Stimulated activated CD4-positive, alpha-beta T cell treated with anti-CD3 and anti-CD28 coated beads, Interleukin-12 subunit alpha, Interleukin-12 subunit beta, amount 100 ng/mL, for 48 hours (primary cell): ENCODE data around the gene FNDC3B.
"Not testable (repeated sequence)": the region's sequence is repeated elsewhere in the genome, so short reads cannot be mapped to it uniquely, and the experiment has no call there.

Experiments used
- DNase-seq, 3 donors: peaks; one replicate each; pipeline ENCODE4 v3.0.0-alpha.2; 2020; ENCODE audit warnings: low read depth in 2 of 3, low spot score in 1 of 3

Gene FNDC3B

DNA sequence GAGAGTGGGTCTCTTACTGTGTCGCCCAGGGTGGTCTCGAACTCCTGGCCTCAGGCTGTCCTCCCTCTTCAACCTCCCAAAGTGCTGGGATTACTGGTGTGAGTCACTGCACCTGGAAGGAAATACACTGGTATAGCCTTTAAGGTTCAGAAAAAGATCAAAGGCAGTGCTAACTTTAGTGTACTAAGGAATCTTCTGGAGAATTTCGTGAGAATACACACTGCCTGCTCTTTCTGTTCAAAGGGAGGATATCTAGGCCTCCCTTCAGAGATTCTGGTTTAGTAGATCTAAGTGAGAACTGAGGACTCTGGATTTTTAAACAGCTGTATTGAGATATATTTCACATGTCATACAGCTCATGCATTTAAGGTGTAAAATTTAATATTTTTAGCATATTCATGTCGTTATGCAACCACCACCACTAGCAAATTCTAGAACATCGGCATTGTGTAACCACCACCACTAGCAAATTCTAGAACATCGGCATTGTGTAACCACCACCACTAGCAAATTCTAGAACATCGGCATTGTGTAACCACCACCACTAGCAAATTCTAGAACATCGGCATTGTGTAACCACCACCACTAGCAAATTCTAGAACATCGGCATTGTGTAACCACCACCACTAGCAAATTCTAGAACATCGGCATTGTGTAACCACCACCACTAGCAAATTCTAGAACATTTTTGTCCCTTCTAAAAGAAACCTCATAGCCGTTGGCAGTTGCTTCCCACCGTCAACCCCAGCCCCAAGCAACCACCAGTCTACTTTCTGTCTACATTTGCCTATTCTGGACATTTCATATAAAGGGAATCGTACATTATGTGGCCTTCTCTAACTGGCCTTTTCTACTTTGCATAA lies 54.4 kb downstream of the FNDC3B start:
- DNase-seq, result not testable (repeated sequence)

DNA sequence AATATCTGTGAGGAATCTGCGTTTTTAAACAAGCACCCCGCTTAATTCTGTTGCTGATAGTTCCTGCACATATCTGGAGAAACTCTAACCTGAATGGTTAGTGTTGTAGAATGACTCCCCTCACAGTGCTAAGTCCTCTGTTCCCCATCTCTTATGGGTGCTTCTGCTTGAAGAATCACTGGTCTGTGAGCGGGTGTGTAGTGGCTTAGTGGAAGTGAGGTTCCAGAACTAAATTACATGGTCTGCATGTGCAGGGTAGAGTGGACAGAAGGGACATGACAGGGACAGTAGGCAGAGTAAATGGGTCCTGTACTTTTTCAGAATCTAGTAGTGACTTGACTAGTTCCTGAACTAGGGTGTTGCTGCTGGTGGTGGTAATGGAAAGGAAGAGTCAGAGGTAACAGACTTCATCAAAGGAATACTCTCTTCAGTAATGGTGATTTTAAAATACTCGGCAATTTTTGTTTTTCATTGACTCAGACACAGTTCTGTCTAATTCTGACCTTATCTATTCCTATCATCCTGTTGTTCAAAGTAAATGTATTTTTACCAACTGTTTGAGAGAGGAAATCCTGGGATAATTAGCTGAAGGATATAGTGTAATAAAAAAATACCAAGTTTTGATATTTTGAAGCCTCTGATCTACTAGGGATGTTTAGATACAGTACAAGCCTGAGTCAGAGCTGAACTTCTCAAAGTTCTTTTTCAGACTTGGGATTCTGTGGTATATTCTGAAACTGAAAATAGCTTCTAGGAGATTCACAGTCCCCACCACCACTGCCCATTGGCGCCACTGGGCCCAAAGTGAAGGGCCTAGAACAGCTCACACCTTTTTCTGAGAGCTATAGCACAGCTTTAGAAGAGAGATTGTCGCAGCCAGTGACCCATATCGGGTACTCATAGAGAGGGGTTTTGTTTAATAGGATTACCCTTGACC lies 55.5 kb downstream of the FNDC3B start:
- peak in 1 of 3 donors; percentile 23 for DNase-seq

DNA sequence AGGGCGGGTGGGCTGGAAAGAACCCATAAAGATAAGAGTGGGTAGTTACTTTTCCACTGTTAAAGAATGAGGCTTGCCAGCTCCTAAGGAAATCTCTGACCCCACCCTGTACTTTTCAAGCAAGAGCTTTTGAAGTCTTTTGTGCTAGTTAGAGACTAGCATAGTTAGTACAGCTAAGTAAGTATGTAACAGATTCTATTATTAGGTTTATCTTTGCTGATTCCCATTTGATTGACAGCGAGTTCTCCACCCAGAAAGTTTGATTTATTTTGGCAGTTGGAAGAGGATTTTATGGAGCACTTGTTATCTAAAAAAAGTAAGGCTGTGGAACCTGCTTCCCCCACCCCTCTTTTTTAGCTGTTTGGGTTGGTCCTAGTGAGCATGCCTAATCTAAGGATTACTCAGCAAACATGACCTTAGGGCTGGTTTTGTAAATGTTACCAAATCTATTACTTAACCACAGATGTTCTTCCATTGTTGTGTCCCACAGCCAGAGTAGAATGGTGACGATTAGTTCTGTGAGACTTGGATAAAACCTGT lies 57.6 kb downstream of the FNDC3B start:
- no peak for DNase-seq

DNA sequence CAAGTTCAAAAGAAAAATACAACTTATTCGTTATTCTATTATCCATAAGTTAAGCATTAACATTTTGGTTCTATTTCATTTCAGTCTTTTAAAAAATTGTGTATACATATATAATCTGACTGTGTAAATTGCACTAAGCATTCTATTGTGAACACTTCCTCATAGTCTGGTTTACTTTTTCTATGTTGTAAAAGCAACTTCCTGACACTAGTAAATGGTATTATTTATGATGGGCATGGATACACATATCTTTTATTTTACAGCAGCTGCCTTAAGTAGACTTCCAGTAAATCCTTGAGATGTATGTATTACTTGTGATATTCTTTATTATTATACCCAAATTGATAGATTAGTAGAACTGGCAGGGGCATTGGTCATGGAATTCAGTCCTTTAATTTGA lies 58.2 kb downstream of the FNDC3B start:
- DNase-seq, result no peak

DNA sequence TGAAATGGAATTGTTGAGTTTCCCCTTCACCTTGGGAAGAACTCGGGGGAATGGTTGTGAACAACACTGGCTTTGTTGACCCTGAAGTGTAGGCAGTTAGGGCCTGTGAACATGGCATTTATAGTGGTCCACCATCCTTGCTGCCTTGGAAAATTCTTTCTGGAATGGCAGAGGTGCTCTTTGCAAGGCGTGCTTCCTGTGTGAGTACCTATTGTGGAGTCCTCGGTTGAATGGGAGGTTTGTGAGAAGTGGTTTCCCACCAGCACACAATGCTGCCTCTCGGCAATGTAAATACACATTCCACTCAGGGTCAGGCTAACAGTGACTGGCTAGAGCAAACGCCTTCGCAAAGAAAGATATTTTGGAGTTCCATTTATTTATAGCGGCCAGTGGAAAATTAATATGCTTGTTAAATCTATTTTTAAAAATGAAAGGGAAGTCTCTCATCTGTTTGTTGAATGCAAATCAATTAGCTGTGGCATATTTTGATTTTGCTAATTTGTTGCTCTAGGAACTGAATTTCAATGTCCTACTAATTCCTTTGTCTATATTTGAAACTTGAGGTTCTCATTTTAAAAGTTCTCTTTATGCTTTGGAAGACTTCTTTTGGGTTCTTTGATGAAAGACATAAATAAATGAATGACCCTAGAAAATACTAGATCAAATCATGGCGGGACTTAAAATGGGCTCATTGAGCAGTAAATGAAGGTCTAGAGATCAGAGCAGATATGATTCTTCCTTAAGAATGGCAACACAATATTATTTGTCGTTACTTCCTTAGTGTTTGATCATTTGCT lies 59.5 kb downstream of the FNDC3B start:
- no peak for DNase-seq

DNA sequence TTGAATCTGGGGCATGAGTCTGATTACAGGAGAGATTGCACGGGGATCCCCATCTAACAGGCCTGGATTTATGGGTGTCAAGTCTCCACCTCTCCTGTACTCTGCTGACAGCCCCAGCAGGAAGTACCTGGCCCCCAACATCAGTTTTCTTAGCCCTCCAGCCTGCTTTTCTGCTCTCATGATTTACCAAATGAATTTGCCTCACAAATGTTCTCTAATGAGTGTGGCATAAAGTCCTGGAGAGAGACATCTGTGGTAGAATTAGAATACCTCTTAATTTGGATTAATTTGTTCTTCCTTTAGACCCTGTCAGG lies 60.1 kb downstream of the FNDC3B start:
- DNase-seq, result no peak

DNA sequence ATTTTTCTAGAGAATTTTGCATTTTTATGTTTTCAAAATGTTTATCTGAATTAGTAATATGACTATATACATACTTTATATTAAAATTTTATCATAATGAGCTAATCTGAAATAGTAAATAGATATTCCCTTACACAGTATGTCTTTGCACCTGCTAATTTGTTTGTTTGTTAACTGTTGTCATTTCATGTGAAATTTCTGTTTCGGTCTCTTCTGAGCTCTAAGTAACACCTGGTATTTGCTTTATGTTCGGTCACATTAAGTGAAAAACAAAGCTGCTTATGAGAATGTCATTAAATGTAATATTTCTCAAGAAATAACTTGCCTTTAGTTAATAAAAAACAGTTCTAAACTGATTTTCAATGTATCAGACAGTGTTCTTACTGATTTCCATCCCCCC lies 61.1 kb downstream of the FNDC3B start:
- no peak for DNase-seq

DNA sequence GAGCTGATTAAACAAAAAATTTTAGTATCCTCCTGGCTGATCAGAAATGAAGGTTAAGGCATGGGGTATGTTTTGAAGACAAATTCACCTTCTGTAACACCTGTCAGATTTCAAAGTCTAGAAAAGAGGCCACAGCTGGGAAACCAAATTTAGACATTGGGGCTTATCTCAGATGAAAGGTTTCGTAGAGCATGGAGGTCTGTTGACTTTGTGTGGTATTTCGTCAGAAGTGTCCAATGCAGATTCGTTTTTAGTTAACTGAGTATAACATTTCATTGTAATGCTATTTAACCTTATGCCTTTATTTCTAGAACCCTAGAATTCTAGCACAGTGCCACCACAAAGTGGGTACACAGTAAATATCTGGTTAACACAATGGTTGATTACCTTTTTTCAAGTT lies 61.7 kb downstream of the FNDC3B start:
- no peak for DNase-seq

DNA sequence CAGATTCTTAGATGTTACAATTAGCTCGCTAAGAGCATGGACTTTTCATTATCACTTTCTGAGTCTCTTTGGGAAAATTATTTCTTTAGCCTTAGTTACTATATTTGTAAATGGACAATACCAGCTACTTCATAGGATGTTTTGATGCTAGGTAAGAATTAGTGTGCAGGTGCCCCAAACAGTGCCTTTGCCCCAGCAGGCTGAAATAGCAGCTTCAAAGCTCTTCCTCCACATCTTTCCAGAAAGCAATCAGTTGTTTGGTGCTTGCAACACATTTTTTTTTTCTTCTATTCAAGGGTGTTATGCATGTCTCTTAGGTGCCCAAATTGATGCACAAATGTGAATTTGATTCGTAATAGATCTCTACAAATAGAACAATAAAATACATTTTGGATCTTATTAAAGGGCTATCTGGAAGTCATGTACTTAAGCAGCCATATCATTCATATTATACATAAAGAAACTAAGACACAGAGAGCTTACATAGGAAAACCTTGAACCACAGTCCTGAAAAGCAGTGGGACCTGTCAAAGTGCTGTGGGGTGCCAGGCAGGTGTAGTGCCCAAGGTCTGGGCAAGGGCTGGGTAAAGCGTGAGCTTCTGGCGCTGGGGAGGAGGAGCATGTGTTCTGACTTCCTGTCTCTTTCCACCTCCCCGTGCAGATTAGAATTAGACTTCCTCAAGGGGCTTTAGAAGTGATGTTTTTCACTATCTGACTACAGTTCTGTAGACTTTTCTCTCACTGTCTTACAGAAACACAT lies 62.9 kb downstream of the FNDC3B start:
- DNase-seq, result no peak

DNA sequence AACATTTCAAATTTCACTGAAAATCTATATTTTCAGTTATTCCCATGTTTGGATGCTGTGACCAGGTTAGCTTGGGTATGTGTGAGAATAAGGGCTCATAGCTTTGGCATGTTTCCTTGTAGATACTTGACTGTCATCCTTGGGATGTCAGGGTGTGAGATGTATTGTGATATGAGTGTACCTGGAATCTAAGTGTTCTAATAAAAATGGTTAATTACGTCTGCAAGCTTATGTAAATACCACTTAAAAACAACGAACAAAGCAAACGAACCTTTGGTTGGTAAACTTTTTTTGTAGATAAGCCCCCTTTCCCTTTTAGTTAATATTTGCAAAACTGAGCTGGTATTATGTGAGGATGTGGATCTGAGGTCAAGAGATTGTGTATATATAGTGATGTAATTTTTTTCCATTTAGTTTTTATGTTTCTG lies 63.5 kb downstream of the FNDC3B start:
- no peak for DNase-seq

DNA sequence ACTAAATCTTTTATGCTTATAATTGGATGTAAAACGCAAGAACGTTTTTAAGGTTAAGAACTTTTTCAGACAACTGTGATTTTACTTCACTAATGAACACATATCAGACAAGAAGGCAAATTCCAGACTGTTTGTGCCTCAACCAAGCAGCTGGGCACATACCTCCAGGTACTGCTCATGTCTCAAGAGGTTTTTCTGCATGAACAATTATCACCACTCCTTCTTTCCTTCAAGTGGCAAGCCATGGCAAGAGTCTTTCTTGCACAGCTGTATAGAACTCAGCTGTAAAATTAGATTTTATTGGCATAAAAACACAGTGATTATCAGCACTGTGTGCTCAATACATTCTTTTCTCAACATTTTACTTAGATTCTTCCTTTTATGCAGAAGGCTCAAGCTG lies 64.3 kb downstream of the FNDC3B start:
- no peak for DNase-seq

DNA sequence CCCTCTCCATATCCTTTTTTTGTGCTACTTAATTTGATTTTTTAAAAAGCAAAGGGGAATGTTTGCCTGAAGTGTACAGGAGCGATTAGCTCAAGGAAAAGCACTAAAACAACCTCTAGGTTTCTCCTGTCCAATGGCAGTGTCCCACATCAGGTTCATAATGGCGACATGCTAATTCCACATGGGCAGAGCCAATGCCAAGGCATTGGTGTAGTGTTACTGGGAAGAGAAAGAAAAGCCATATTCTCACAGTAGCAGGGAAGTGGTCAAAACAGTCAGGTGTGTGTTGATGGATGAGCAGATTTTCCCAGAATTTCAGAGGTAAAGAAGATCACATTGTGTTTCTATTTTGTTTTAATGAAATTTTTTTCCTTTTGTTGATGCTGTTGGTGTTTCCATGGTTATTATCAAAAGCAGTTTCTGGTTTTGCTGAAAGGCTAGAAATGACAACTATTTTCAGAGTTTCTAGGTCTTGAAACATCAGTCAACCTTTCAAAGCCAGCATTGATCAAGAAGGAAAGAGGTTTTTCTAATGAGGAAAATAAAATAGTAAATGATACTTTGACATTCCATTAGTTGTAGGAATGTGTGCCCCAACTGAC lies 65.2 kb downstream of the FNDC3B start:
- DNase-seq, result no peak

DNA sequence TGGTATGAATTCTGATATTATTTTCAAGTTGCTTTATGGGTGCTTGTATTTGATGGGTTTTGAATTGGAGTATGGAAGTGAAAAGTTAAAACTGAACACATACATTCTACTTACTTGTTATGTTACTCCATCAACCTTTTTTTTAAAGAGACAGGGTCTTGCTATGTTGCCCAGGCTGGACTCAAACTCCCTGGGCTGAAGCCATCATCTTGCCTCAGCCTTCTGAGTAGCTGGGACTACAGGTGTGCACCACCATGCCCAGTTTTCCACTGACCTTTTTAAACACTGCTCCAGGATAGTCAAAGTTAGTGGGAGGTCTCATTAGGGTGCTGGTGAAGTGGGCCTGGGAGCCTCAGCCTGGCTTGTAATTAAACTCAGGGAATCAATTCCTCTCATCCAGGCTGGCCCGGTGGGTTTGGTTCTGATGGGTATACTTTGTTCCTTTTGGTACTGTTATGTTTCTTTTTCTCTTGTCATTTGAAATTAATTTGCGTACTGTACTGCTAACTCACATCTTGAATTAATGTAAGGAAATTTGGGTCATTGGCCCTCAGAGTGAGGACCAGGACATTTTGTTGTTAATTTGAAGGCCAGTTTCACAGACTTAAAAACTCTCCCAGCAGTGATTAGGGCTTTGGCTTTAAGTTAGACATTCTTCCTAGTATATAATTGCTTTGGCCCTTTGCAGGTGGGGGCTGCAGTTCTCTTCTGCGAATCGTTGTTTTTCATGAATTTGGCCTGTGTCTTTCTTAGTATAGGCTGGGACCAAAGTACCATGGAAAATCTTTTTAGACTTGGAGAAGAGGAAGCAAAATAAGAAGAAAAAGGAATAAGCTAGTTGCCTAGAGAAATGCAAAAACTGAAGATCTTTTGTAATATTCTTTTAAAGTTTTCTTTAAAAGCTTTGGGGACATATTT lies 66.9 kb downstream of the FNDC3B start:
- no peak for DNase-seq

DNA sequence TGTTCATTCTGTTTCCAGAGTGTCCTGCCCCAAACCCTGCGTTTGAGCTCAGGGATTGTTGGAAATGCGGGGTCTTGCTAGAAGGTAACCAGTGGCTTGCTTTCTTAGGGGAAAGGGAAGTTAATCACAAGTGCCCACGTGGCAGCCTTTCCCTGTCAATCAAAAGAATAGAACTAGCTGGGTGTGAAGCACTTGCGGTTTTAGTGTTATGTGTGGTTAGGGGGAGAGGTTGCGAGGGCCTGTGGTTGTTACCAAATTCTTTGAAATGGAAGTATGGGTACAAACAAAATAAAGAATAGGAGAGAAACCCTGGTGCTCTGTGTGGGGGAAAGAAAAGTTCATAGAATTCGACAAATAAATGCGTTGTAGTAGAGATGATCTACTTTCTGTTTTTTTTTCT lies 67.6 kb downstream of the FNDC3B start:
- peak; percentile 36 to 45 (median 41) for DNase-seq

DNA sequence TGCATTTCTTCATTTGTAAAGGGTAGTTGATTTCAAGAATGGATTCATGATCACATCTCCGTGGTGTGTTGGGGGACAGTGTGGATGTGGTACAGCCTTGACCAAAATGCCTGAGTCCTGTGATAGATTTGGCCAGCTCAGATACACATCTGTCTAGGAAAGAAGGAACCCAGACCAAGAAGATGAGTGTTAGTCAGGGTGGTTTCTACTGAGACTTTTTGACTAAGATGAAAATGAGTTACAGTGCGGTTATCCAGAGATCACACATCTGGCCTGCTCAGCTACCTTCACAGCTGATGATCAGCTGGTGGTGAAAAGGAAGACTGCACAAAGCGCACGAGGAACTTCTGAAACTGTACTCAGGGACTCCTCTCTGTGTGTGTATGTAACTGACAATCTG lies 68.0 kb downstream of the FNDC3B start:
- DNase-seq, result peak; percentile 42 to 59 (median 54)

DNA sequence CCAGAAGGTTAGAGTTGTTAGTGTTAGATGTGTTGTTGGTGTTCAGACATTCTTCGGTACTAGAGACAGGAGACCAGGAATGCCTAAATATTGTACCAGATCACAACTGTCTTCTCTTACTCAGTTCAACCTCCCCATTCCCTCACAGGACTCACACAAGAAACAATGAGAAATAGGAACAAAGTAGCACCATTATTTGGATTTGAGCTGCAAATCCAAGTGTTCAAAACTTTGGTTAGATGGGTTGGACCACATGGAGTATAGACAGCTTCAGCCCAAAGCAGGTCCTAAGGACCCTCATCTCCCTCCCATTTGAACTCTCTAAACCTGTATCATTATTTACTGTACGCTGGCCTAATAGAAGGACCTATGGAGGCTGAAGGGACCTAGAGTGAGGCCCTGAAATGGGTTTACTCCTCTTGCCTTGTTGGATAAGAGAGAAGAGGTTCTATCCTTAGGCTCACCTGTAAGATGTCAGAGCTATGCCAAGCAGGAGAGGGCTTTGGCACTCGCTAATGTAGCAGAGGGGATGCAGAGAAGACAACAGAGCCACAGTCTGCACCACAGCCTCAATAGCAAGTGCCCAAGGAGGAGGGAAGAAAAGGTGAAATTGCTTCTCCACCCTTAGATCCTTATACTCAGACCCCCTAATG lies 70.9 kb downstream of the FNDC3B start:
- DNase-seq, result no peak

DNA sequence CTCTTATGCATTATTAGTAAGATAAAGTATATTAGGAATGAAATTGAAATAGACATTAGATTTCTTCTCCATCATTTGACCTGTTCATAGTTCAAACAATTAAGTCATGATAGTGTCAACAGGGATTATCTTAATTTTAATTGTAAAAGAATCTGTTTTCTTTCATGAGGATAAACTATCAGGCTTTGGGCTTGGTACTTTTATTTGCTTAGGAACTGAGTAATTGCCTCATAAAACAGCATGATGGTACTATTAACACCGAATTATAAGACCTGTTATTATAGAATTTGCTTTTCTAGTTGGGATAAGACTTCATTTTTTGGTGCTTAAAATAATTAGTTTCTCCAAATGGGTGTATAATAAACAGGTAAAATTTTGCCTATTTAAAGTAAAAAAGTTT lies 71.8 kb downstream of the FNDC3B start:
- DNase-seq, result no peak

DNA sequence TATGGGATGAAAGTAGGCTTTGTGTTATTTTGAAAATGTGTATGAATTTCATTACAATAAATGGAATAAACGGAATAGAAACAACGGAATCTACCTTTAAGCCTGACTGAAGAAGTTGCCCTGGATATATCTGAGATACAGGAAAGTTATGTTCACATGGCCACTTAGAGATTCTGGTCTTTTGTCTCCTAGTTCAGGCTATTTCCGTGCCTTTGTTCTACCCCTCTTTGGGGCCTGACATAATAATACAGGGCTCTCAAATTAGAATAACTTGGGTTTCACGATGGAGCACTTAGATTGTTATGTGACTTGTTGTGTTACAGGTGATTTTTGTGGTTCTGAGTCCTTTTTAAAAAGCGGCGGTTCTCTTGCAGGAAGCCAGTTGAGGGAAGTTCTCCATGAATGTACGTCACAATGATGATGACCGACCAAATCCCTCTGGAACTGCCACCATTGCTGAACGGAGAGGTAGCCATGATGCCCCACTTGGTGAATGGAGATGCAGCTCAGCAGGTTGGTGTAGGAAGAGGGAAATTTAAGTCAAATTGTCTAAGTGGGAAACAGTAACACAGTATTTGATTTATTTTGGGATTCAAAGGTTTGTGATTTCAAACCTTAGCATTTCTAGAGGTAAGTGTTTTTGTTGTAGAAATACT lies 72.8 kb downstream of the FNDC3B start:
- no peak for DNase-seq
